DLD1 (cell line): ENCODE measurements around the gene IPO9.

Experiments
- in situ Hi-C: cut with HindIII; loops from 2 replicates; pipeline ENCODE4 v1.10.0; 2017; ENCODE audit warnings: low sequenced_read_pairs

The IPO9 gene

DNA sequence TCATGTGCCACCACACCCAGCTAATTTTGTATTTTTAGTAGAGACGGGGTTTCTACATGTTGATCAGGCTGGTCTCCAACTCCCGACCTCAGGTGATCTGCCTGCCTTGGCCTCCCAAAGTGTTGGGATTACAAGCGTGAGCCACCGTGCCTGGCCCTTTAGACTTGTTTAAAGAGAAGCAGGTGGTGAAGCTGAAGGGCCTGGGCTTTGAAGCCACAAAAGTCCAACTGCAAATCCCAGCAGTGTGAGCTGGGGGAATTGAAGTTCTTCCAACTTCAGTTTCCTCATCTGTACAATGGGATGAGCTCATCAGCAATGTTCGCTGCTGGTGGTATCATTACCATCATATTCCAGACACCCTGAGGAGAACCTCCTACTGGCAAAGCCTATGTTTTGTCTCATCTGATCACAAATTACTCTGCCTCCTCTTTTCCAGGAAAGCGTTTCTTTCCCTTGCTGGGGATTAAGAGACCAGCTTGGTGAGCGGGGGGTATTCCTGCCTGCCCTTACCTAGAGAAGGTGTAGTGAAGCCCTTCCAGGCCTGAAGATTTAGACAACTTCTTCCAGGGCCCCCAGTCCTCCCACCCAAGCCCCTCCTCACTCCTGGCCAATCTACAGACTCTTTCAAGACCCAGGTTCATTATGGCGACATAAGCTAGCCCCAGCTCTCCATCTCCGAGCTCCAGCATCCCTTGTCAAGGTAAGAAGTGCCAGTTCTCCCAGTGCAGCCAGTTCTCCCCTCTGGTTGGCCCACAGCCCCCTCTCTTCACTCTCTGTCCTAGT is 57.3 kb downstream of the IPO9 start:
- in situ Hi-C loops = no loop called here

DNA sequence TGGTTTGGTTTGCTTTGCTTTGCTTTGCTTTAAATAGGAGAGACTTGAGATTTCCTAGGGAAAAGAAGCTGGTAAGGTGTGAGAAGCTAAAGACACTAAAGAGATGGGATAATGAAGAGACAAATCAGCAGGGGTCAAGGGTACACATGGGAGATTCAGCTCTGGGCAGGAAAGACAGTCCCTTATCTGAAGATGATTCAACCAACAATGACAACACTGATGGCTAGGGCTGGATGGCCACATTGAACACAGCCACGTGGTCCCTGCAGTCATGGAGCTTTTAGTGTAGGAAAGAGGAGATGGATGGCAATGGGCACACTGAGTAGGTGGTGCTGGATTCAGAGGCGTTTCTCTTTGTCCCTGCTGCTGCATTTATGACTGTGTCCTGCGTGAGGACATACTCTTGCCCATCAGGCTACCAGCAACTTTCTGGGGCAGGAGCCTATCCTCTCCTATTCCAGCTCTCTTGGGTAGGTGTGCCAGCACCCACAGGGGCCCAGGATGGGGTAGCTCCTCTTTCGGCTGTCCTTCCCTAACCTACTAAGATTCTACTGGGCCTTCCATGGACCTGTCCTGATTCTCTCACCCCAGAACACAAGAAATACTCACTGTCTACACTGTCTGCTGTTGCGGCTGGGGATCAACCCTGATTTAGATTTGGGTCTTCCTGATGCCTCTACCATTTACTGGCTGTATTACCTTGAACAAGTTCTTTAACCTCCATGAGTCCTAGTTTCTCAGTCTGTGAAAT is 58.3 kb downstream of the IPO9 start:
- in situ Hi-C loops = no loop called here

DNA sequence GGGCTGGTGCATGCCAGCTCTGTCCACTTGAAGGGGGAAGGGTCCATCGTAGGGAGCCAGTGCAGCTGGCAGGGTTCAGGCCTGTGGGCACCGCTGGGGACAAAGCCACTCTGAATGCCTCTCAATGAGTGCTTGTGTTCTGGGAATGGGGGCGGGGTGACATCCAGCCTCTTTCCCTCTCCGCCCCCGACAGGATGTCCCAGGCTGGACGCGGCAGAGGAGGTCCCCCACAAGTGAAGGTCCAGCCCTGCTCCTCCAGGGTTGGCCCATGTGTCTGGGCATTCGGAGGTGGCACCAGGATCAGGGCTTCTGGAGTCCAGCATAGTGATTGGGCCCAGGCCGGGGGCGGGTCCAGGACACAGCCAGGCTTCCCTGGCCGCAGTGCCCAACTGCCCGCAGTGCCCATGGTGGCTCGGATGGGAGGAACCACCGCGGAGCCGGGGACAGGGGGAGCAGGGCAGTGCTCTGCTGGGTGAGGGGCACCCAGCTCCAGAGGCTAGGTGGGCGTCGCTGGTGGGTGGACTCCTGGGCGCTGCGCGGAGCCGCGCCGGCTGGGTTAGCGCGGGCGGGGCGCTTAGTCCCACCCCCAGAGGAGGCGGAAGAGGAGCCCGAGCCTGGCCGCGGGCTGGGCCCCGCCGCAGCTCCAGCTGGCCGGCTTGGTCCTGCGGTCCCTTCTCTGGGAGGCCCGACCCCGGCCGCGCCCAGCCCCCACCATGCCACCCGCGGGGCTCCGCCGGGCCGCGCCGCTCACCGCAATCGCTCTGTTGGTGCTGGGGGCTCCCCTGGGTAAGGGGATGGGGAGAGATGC is 59.5 kb downstream of the IPO9 start, which contains the start of gene SHISA4:
Gene SHISA4, plus strand, starts transcription at position 617 of the 808 bp plus-strand sequence. Its CDS starts 97 bp downstream, at position 714.
- in situ Hi-C loops = no loop called here

DNA sequence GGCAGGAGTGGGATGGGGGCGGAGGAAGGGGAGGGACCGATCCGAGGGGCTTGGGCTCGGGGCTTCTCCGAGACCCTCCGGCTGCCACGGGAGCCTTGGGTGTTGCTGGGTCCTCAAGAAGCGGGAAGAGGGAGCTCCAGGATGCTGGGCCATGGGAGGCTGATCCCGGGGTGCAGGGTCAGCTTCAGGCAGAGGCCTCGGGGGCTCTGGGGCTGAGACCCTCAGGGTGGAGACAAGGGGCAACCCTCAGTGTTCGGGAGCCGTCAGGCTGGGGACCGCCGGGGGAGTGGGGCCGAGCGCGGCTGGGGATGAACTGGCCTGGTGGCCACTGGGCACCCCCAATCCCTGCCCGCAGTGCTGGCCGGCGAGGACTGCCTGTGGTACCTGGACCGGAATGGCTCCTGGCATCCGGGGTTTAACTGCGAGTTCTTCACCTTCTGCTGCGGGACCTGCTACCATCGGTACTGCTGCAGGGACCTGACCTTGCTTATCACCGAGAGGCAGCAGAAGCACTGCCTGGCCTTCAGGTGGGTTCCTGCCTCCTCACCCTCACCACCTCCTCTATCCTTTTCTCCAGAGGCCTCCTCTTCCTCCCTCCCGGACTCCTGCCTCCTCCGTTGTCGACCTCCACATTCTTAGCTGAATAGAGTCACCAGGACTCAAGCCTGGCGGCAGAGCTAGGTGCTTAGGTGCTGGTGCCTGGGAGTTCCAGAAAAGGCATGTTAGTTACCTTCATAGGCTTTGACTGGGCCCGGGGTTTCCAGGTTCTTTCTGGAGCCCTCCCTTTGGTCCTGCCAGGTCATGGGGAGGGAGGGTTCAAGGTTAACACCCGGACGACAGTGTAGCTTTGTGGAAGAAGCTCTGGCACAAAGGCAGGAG is 60.4 kb downstream of the IPO9 start:
- in situ Hi-C loops = no loop called here

DNA sequence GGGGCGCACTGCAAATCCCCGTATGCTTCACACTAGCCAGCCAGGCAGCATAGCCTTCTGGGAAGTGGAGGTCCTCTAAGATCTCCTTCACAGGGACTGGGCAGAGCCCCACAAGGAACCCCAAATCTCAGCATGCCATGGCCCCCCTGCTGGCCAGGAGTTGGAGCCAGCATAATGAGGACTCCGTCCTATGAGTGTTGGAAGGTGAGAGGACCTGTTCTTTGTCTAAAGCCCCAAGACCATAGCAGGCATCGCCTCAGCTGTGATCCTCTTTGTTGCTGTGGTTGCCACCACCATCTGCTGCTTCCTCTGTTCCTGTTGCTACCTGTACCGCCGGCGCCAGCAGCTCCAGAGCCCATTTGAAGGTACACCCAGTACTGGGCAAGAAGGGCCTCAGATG is 61.3 kb downstream of the IPO9 start:
- in situ Hi-C loops = no loop called here

DNA sequence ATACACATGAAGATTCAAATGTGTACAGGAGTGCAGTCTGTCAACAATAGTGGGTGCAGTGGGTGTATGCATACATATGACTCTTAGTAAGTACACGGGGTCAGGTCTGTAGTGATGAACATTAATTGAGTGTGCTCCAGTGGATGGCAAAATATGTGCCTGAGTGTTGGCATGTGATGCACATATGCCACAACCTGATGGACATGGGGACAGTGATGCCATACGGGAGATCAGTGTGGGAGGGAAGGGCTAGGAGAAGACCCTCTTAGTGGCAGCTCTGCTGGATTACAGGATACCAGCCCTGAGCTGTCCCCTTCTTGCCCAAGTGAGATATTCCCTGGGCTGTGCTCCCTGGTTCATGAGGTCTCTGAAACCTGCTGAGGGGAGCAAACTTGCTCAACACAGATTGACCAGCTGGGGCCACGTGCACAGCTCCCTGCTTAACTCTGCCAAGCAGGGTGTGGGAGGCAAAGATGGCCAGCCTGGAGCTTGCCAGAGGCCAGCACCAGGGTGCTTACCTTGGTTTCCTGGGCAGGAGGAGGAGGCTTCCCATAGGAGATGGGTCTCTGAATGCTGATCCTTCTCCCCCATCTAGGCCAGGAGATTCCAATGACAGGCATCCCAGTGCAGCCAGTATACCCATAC is 62.0 kb downstream of the IPO9 start:
- in situ Hi-C loops = no loop called here

DNA sequence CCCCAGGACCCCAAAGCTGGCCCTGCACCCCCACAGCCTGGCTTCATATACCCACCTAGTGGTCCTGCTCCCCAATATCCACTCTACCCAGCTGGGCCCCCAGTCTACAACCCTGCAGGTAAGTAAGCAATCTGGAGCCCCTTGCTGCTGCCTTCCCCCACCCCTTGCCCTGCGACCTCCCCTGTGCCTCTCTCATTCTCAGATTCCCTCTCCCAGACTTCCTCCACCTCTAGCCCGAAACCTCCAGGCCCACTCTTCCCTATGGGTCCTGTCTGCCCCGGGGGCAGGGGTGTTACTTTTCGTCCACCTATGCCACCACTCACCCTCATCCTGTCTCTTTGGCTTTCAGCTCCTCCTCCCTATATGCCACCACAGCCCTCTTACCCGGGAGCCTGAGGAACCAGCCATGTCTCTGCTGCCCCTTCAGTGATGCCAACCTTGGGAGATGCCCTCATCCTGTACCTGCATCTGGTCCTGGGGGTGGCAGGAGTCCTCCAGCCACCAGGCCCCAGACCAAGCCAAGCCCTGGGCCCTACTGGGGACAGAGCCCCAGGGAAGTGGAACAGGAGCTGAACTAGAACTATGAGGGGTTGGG is 62.6 kb downstream of the IPO9 start:
- in situ Hi-C loops = no loop called here

DNA sequence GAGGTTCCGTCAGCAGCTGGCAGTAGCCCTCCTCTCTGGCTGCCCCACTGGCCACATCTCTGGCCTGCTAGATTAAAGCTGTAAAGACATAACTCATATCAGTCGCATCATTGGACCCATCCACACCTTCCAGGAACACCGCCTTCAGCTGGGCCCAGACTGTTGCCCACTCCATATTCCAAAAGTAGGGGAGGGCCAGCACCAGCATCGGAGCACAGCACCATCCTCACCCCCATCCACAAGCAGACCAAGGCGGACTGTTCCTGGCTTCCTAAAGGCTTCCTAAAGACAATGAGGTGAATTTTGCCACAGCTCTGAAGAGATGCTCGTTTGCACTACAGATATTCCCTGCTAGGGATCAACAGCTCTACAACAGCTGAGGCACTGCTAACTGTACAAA is 63.3 kb downstream of the IPO9 start:
- in situ Hi-C loops = no loop called here

DNA sequence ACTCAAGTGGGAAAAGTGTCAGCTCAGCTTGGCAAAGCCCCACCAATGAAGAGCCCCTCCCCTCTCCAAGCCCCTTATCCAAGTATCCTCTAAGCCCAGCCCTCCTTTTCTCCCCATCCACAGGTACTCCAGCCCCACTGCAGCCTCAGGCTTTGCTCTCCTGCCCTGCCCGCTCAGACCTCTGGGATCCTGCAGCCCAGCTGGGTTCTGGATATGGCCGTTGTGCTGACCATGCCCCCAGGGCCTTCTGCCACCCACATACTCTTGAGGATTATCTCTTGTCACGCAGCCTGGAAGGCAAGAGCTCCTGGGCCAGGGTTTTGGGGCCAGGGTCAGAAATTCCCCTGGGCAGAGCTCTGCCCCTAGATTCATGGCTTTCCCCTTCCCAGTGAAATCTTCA is 64.5 kb downstream of the IPO9 start:
- in situ Hi-C loops = no loop called here

DNA sequence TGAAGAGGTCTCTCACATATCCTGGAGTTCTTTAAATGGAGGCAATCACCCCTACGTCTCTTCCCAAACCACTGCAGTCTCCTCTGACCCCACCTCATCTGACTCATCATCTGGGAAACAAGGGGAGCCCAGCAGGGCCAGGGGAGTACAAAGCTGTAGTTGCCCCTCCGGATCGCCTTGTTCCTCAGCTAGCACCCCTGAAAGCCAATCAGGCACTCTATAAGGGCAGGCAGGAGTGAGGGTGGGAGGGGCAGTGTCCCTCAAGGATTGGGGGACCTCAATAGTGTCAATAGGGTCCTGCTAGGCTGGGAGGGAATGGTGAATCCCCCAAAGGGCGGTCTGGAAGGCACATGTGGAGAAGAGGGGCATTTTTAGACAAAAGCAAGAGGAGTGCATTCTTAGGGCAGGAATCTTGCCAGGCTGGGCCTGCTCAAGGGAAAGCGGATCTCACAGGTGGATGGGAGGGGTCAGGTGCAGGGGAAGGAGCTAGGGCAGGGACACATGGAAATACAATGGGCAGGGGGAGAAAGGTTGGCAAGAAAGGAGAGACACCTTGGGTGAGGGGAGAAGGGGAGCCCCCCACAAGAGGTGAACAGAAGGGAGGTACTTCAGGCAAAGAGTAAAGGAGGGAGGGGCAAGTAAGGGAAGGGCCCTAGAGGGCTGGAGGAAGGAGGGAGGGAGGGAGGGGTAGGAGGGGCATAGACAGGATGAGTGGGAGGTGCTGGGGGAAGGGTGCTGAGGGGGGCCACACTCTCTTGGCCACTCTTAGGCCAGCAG is 65.6 kb downstream of the IPO9 start:
- in situ Hi-C loops = no loop called here

DNA sequence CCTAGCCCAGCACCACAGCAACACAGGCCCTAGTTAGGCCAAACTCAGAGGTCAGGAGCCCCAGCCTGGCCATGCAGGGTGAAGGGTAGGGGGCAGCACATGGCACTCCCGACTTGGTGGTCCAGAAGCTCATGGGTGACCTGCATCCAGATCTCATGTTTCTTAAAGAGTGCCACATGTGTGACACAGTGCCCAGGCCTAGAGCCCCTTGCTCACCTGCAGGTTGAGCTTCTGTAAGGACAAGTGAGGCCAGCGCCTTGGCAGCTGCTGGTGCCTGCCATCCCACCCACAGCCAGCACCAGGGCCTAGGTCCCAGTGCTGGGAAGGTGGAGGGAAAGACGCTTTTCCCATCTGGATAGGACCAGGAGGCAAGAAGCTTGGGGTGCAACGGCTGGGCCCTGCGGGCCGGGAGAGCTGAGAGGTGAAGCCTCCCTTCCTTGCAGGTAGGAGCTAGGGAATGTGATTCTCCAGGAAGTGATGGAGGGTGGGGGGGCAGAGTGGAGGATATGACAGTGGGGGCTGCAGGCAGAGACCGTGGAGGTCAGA is 66.2 kb downstream of the IPO9 start:
- in situ Hi-C loops = no loop called here

DNA sequence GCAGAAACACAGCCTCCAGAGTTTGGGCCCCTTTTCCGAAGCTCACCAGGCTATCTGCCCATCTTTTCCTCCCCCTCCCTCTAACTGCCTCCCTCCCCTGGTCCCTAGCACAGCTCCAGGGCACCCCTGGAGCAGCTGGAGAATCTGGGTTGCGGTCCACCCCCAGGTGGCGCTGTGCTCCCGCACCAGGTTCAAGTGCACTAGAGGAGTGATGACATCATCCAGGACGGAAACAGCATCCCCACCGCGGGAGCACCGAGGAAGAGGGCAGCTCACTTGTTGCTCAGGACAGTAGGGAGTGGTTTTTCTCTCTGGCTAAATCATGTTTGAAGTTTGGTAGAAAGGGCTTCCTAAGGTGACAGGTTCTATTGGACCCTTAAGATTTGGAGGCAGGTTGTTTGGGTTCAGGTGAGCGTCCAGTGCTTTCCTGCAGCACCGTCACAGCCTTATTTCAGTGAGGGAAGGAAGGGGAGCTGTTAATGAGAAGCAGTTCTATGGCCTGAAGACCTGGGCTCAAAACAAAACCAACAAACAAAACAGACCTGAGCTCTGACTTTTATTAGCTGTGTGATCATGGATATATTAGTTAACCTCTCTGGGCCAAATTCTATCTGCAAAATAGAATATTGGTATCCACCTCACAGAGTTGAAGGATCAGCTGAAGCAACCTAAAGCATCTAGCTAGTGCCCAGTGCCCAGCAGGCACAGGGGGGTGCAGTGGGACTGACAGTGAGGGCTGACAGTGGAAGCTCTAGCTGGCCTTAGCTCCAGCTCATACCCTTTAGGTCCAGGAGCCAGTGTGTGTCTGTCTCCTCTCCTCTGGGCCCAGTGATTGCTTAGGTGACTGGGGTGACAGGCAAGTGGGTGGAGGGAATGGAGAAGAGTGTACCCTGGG is 67.2 kb downstream of the IPO9 start:
- in situ Hi-C loops = no loop called here

DNA sequence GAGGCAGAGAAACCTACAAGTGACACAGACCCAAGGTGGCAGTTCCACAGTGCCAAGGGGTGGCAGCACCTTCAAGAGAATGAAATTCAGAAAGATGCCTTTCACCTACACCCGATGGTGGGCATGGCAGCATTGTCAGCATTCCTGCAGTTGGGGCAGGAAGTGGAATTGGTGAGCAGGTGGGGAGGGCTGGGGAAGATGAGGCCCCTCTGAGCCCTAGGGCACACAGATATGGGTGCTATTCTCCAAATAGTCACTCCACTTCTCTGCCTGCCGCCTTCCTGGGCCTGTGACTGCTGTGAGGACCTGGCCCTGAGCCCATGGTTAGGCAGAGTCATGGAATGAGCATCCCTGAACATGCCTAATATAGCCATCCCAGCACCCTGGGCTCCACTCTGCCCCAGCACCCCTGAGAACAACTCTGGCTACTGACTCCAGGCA is 68.0 kb downstream of the IPO9 start:
- in situ Hi-C loops = no loop called here

DNA sequence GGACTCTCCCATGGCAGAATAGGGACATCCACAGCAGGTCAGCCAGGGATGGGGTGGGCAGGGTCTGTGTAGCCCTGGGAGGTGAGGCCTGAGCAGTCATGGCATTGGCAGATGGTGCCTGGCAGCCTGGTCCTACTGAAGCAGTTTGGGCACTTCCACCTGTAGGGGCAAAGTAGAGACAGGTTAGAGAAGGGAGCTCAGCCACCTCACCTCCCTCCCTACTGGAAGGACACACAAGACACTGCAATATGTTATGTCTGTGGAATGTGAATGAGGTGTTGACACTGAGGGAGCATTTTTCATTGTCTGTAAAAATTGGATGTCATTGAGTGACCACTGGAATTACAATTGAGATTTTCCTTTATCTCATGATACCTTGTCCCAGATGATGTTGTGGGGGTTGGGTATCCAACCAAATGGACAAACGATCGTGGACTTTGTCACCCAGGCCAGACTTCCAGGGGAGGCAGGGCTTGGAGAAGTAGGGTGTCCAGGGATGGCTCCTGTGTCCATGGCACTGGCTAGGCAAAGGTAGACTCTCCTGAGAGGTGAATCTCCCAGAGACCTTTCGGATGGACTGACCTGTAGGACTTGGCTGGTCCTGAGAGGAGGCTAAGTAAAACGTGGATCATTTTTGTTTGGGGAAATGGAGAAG is 69.4 kb downstream of the IPO9 start:
- in situ Hi-C loops = no loop called here

DNA sequence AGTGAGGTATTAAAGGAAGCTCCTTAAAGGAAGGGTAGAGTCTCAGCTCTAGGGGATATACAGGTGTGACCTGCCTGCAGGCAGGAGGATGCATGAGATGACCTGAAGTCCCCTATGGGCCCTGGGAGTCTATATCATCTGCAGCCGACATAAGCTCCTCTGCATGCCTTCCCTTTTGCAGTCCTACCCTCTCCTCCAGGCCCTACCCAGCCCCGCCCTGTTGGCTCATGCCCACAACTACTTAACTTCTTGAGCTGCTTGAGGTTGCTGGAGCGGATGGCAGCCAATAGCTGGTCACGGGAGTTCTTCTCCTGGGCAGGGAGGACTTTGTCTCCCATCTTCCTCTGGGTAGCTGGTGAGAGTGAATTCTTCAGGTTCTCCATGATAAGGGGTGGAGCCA is 70.0 kb downstream of the IPO9 start:
- in situ Hi-C loops = no loop called here

DNA sequence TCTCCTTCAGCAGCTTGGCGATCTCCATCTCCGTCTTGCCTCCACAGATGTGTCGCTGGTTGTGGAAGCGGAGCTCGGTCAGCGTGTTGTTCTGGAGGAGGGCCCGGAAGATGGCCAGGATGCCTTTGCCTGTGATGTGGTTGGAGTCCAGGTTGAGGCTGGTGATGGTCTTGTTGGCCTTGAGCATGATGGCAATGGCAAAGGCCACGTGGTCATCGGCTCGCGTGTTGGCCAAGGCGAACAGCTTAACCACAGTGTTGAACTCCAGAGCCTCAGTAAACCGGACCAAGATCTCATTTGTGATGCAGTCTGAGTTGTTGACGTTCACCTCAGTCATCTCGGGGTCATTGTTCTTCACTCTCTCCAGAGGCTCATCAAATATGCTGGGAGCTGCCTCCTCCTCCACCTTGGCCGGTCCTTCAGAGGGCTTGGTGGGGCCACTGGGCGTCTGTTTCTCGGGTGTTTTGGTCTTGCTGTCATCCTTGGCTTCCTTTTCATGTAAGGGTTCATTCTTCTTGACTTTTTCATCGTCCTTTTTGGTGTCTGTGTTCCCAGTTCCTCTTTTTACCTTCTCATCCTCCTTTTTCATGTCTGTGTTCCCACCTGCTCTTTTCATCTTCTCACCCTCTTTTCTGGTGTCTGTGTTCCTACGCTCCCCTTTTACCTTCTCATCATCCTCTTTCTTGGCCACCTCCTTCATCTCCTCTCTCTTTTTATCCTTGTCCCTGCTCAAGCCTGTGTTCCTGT is 70.9 kb downstream of the IPO9 start:
- in situ Hi-C loops = no loop called here
